Subcutaneous adipose tissue (tissue), 4 donors: ENCODE measurements around the gene FSTL4. TPM values are rescaled to one million over a fixed set of nuclear protein-coding genes. Genes with fewer than 3 reads are reported as not detected.

Source experiments
- CTCF ChIP-seq: fragments of 450-650 bp; IDR thresholded peaks from one replicate; pipeline ENCODE4 v1.5.1; 2016; ENCODE audit warnings: low read depth, mild to moderate bottlenecking, control low read depth, antibody characterized with exemption, moderate library complexity
- total RNA-seq, 4 donors: library from RNA; depleted of rRNA; stranded (reverse); fragments of >200 nt; gene quantifications; one replicate each; pipeline ENCODE4 v1.1.0, GENCODE V29; 2016

The FSTL4 gene
- total RNA-seq, 4 donors from 2014 or later, result not detected

- no peak for TF ChIP-seq CTCF
Measured at GRCh38 chr5:133293960-133294359, 318.4 kb downstream of the FSTL4 start.

GRCh38 chr5:133292300-133292699, 320.0 kb downstream of the FSTL4 start:
- no peak for TF ChIP-seq CTCF

GRCh38 chr5:133291524-133291923, 320.8 kb downstream of the FSTL4 start:
- no peak for TF ChIP-seq CTCF

GRCh38 chr5:133290669-133291240, 321.6 kb downstream of the FSTL4 start:
- no peak for TF ChIP-seq CTCF

- no peak for TF ChIP-seq CTCF
Measured at GRCh38 chr5:133289686-133290367, 322.5 kb downstream of the FSTL4 start.

GRCh38 chr5:133287500-133287899, 324.8 kb downstream of the FSTL4 start:
- TF ChIP-seq CTCF, result no peak

GRCh38 chr5:133286483-133286882, 325.9 kb downstream of the FSTL4 start:
- no peak for TF ChIP-seq CTCF
